Ovary (tissue), 3 donors: ENCODE measurements around the gene GABRB1.

Experiments used
- EP300 ChIP-seq: sonication (generic); formaldehyde crosslinking; IDR thresholded peaks from one replicate; pipeline ENCODE4 v1.6.1; 2017; ENCODE audit warnings: antibody characterized with exemption
- POLR2A ChIP-seq: fragments of 450-650 bp; IDR thresholded peaks from one replicate; pipeline ENCODE4 v1.6.1; 2017; ENCODE audit warnings: antibody characterized with exemption, mild to moderate bottlenecking, moderate library complexity
- TF ChIP-seq, protein P1 (sequence below), 3 donors: fragments of 450-650 bp in 2 of 3; fragments of 200-600 bp in 1 of 3; IDR thresholded peaks; one replicate each; pipeline versions ENCODE4 v1.5.1 to v1.8.0; 2016 to 2022; ENCODE audit warnings: antibody characterized with exemption in 3 of 3, mild to moderate bottlenecking in 1 of 3
- donor health status: DM: no; HTN: no; CAD: no.

DNA sequence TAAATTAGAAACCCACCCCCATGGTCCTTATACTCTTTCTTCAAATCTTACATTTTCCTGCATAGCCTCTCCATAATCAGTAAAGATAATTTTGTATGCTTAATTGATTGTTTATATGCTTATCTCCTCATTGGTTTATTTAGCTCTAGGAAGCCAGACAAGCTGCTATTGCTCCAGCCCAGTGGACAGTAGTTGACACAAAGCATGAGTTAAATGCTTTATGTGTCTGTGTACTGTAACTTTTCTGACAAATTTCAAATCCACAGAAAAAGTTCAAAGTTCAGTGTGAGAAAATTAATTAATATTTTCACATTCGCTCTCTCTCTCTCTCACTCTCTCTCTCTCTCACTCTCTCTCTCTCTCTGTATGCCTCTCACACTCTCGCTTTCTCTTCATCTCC lies 181.7 kb downstream of the GABRB1 start:
- no peak for TF ChIP-seq POLR2A
- TF ChIP-seq, protein P1, sequence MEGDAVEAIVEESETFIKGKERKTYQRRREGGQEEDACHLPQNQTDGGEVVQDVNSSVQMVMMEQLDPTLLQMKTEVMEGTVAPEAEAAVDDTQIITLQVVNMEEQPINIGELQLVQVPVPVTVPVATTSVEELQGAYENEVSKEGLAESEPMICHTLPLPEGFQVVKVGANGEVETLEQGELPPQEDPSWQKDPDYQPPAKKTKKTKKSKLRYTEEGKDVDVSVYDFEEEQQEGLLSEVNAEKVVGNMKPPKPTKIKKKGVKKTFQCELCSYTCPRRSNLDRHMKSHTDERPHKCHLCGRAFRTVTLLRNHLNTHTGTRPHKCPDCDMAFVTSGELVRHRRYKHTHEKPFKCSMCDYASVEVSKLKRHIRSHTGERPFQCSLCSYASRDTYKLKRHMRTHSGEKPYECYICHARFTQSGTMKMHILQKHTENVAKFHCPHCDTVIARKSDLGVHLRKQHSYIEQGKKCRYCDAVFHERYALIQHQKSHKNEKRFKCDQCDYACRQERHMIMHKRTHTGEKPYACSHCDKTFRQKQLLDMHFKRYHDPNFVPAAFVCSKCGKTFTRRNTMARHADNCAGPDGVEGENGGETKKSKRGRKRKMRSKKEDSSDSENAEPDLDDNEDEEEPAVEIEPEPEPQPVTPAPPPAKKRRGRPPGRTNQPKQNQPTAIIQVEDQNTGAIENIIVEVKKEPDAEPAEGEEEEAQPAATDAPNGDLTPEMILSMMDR (IDR thresholded peaks at IDR 0.05) = no peak
- no peak for TF ChIP-seq EP300
